ENCODE results near the gene MGME1.

The MGME1 gene

GRCh38 chr20:17995967-17996819 lies 27.4 kb downstream of the MGME1 start:
- DNase-seq = peak; percentile 69 to 84 (median 69)

- no peak for DNase-seq
Observed at GRCh38 chr20:17998446-17998845, 29.6 kb downstream of the MGME1 start.

- DNase-seq = peak in 1 of 3 donors; percentile 9
Observed at GRCh38 chr20:17999566-17999965, 30.7 kb downstream of the MGME1 start.

GRCh38 chr20:18001131-18001921 lies 32.5 kb downstream of the MGME1 start:
- DNase-seq = peak; percentile 37 to 51 (median 45)

GRCh38 chr20:18003897-18004296 lies 35.1 kb downstream of the MGME1 start:
- DNase-seq = no peak

- DNase-seq = no peak
Observed at GRCh38 chr20:18004384-18005031, 35.7 kb downstream of the MGME1 start.

GRCh38 chr20:18005170-18005989 lies 36.6 kb downstream of the MGME1 start:
- DNase-seq = peak in 1 of 3 donors; percentile 14

- no peak for DNase-seq
Observed at GRCh38 chr20:18005990-18006364, 37.2 kb downstream of the MGME1 start.

GRCh38 chr20:18006684-18007083 lies 37.9 kb downstream of the MGME1 start:
- no peak for DNase-seq

- no peak for DNase-seq
Observed at GRCh38 chr20:18007534-18008292, 38.9 kb downstream of the MGME1 start.

GRCh38 chr20:18009116-18009515 lies 40.3 kb downstream of the MGME1 start:
- DNase-seq = no peak

GRCh38 chr20:18011482-18011881 lies 42.7 kb downstream of the MGME1 start:
- no peak for DNase-seq

- no peak for DNase-seq
Observed at GRCh38 chr20:18011951-18012645, 43.3 kb downstream of the MGME1 start.

GRCh38 chr20:18012901-18013300 lies 44.1 kb downstream of the MGME1 start:
- DNase-seq = no peak

GRCh38 chr20:18014411-18014810 lies 45.6 kb downstream of the MGME1 start:
- no peak for DNase-seq

GRCh38 chr20:18016772-18017171 lies 48.0 kb downstream of the MGME1 start:
- DNase-seq = no peak

- DNase-seq = no peak
Observed at GRCh38 chr20:18018100-18018499, 49.3 kb downstream of the MGME1 start.

GRCh38 chr20:18019068-18019467 lies 50.2 kb downstream of the MGME1 start:
- DNase-seq = peak; percentile 34 to 60 (median 59)

- no peak for DNase-seq
Observed at GRCh38 chr20:18020931-18021330, 52.1 kb downstream of the MGME1 start.

GRCh38 chr20:18024606-18025127 lies 55.8 kb downstream of the MGME1 start:
- DNase-seq = no peak

- DNase-seq = peak in 1 of 3 donors; percentile 20
Observed at GRCh38 chr20:18027011-18027410, 58.2 kb downstream of the MGME1 start.

Data from suppressor macrophage treated with lipopolysaccharide for 1 hour (primary cell).